Suppressor macrophage treated with lipopolysaccharide for 1 hour (primary cell): ENCODE results near the gene AQP6.
"Not testable (repeated sequence)": the region's sequence is repeated elsewhere in the genome, so short reads cannot be mapped to it uniquely, and the experiment has no call there.

ENCODE experiments used
- DNase-seq, 3 donors: peaks; one replicate each; pipeline ENCODE4 v3.0.0-alpha.2; 2020 to 2022

The AQP6 gene

DNA sequence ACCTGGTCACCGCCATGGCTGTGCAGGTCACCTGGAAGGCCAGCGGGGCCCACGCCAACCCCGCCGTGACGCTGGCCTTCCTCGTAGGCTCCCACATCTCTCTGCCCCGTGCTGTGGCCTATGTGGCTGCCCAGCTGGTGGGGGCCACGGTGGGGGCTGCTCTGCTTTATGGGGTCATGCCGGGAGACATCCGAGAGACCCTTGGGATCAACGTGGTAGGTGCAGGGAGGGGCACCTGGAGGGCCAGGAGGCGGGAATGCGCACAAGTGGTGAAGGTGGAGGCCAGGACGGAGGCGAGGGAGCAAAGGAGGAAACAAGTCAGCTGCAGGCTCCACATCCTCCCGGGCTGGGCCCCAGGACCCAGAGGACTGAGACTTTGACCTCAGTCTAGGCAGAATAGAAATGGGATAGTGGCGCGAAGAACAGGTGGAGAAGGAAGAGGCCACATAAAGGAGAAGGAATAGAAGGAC, 649 bp downstream of the AQP6 start:
- no peak for DNase-seq

DNA sequence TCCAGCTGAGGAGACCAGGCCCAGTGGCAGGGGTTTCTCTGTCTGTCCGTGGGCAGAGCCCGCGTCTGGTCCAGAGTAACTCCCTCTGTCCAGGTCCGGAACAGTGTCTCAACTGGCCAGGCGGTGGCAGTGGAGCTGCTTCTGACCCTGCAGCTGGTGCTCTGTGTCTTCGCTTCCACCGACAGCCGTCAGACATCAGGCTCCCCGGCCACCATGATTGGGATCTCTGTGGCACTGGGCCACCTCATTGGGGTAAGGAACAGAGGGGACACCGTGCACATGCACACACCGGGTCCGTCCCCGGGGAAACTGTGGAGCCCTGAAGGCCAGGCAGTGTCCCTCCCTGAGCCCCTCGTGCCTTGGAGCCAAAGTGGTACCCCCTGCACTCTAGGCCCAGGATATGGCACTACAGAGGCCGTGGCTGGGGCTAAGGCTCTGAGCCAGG, 1.5 kb downstream of the AQP6 start:
- peak; percentile 59 to 71 (median 63) for DNase-seq

- DNase-seq: peak; percentile 43 to 64 (median 45)
These were observed 2.0 kb downstream of the AQP6 start for GRCh38 chr12:49974677-49975317.

- DNase-seq: no peak
These were observed 2.6 kb downstream of the AQP6 start for GRCh38 chr12:49975318-49975761.

GRCh38 chr12:49976557-49976956, 3.8 kb downstream of the AQP6 start:
- peak; percentile 55 to 74 (median 73) for DNase-seq

DNA sequence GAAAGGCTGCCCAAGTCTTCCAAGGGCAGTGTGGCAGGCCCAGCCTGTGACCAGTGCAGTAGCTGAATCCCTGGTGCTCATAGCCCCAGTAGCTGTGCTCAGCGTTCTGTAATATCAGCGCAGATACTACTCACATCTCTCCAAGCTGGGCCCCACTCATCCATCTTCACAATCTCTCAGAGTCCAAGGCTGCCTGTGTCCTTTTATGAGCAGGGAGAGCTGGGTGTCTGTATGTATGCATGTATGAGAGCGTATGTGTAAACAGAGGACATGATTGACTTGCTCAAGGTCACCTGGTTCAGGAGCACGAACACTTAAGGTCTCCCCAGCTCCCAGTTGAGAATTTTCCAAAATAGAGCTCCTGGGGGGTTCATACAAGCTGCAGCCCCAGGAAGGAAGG, 5.4 kb downstream of the AQP6 start:
- no peak for DNase-seq

DNA sequence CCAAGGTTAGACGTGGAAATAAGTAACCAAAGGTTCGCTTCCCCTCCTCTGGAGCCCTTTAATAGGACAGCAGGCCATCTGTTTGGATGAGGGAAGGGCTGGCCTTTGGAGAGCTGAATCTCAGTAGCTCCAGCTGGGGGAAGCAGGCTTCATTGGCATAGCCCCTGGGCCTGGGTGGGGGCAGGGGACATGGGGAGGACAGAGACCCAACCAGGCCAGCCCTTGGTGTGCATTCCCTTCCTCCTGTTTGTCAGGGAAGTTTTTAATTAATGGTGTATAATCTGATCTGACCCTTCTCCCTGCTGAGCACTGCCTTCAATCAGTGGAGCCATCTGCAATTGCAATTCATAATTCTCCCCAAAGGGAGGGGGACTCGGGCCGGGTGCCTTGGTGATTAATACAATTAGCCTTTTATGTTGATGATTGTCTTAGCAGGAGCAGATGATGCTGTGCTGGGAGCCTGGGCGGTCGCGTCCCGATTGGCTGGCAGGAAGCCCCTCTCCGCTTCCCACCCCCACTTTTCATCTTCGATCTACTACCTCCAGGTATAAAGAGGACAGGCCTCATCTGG, 6.4 kb downstream of the AQP6 start:
- DNase-seq: no peak

DNA sequence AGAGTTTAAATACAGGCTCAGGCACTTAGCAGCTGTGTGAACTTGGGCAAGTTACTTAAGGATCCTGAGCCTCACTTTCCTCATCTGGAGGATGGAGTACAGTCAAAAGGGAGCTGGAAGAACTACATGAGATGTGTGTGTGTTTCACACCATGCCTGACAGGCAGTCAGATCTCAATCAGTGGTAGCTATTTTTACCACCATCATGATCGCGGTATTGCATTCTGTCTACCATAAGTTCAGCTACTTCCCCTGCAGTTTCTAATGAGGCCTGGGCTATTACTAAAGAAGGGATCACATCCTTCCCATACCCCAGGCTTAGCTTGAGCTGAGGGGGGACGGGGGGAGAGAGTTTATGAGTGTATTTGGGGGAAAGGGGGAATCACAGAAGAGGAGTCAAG, 7.0 kb downstream of the AQP6 start:
- no peak for DNase-seq

DNA sequence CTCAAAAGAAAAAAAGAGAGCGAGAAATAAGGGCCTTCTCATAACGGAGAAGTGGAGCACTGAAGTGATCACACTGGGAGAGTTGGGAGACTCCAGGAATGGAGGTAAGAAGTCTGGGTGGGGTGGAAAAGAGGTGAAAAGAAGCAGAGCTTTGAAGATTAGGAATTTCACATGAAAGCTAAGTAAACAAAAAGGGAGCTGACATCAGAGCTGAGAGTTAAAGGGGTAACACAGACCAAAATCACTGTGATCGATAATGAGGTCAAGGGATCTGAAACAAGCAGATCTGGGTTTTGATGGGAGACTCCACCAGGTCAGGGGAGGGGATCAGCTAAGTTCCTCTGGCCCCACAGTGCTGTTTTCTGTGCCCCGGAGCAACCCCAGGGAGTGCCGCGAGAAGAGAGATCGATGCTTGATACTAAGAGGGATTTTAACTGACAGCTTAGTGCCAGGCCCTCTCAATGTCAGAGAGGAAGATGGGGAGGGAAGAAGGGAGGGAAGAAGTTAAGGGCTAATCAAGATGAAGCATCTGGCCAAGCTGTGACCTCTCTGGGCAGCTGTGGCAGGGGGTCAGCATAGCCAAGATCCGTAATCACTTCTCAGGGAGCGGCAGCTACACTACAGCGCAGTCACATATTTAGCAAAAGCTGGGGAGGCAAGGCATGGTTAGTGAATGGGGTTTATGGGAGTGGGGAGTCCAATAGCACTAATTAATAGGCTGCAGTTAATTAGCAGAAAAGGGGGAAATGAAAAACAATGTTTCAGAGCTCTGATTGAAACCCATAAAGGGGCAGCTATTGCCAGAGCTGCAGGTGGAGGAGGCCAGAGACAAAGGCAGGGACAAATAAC, 8.0 kb downstream of the AQP6 start:
- DNase-seq: no peak

GRCh38 chr12:49982246-49983087, 9.7 kb downstream of the AQP6 start:
- peak; percentile 69 to 79 (median 79) for DNase-seq

GRCh38 chr12:49983892-49984291, 11.1 kb downstream of the AQP6 start:
- peak; percentile 76 to 81 (median 81) for DNase-seq

DNA sequence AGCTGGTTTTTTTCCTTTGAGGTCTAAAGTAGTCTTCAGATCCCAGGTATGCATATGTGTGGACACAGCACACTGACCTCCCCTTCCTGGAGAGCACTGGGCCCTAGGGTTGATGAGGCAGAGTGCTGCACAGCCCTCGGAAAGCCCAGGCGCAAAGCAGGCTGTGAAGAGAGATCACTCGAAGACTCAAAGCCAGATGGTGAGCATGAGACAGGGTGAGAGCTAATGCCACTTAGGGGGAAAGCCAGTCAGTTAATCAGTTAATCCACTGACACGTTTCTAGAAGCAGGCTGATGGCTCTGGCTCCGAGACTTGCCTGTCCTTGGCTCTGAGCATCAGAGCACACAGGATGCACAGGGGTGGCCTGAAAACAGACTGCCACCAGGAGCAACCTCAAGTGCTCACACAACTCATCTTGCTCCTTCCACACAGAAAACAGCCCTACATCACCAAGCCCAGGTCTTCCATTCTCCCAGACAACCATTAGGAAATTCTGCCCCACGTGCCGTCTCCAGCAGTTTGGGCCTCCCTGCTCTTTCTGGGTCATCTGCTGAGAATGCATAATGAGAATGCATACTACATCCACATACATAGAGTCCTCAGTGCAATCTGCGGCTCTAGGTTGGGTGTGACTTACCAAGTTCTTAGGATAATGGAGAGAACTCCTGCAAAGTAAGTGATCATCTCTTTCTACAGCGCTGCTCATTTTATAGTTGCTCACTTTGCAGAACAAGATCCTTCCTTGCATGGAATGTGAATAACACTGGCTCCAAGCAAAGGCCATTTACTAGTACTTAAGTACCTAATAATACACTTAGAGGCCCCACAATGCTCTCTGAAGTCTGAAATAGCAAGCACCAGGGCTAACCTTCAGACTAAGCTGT, 12.0 kb downstream of the AQP6 start:
- DNase-seq: peak in 1 of 3 donors; percentile 36

- no peak for DNase-seq
These were observed 13.2 kb downstream of the AQP6 start for GRCh38 chr12:49985981-49986380.

GRCh38 chr12:49986476-49986875, 13.7 kb downstream of the AQP6 start:
- DNase-seq: peak; percentile 41 to 54 (median 43)

DNA sequence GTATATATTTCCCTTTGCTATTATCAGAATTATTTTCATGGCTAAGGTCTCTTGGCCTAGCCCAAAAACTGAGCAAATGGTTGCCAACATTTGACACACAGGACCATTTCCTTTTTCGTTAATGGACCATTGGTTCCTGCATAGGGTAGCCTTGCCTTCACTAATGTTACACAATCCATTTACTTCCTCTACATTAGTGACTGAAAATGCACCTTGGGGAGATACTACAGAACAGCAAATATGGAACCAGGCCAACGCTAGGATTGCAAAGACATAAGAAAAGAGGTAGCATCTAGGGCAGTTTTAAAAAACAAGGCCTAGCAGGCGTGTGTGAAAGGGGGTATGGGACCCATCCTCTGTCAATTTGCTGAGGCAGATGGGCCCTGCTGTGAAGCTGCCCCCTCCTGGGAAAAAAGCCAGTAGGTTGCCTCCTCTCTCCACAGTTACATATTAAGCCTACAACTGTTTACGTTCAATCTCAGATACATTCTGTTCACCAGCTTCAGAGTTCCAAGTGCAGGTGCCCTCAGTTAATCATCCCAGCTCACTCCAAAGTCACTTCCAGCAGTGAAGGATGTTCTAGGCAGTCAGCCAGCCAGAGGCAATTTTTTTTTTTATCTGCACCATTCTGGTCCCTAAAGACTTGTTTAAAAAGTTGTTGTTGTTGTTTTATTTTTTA, 15.0 kb downstream of the AQP6 start:
- peak; percentile 35 to 47 (median 37) for DNase-seq

DNA sequence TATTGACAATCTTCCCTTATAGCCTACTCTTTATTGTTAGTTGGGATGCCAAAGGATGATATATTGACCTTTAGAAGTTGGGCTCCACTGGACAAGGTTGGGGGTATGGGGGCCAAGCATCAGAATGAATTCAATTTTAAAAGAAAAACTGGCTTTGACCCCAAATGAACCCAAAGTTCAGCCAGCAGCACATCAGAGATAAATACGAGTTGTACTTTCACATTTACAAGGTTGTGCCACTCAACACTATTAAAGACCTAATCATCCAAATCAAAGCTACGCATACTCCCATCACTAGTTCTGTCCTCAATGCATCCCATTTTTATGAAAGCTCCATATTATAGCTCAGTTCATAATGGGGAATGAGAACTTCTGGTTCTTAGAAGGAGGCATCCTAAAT, 16.7 kb downstream of the AQP6 start:
- DNase-seq: not testable (repeated sequence)

- DNase-seq: peak; percentile 52 to 90 (median 88)
These were observed 17.5 kb downstream of the AQP6 start for GRCh38 chr12:49990273-49990672.

- no peak for DNase-seq
These were observed 25.7 kb downstream of the AQP6 start for GRCh38 chr12:49998453-49998852.

GRCh38 chr12:50003595-50003994, 30.8 kb downstream of the AQP6 start:
- no peak for DNase-seq

GRCh38 chr12:50004696-50005095, 31.9 kb downstream of the AQP6 start:
- DNase-seq: no peak

DNA sequence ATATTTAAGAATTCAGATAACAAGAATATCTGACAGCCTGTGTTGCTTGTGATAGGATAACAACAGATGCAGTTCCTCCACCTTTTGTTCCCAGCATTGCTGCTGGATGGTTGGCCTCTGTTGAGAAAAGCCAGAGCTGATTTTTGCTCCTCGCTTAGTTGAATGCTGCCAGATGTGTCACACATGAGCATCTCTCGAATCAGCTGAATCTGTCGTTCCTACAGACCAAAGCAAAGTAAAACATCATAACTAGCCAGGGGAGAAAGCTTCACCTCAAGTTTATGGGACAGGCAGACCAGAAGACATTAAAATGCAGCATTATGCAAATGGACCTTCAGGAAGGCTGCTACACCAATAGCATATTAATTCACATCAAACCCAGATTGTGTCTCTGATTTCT, 32.4 kb downstream of the AQP6 start:
- no peak for DNase-seq
